SH-SY5Y (cell line): ENCODE results near the gene NEK1.

Experiments
- GATA2 ChIP-seq: IDR thresholded peaks from 2 replicates; pipeline ENCODE4 v1.6.1; 2011; ENCODE audit warnings: mild to moderate bottlenecking, low read depth, low read length
- GATA3 ChIP-seq: IDR thresholded peaks from 2 replicates; pipeline ENCODE4 v1.6.1; 2011; ENCODE audit warnings: low read depth, mild to moderate bottlenecking, low read length, moderate library complexity

GRCh38 chr4:169616846-169617245, 4.5 kb upstream of the NEK1 start:
- no peak for TF ChIP-seq GATA2
- TF ChIP-seq GATA3 = no peak
